NCI-H2196 (cell line): ENCODE measurements around the gene LIN7C.

ENCODE experiments used
- DNase-seq: peaks from one replicate; lab custom pipeline; 2025; ENCODE audit not compliant: unreplicated experiment; lab: John Stamatoyannopoulos, UW

LIN7C gene

GRCh38 chr11:27471589-27472397, 34.8 kb downstream of the LIN7C start:
- peak; percentile 32 for DNase-seq

GRCh38 chr11:27470826-27471588, 35.6 kb downstream of the LIN7C start:
- no peak for DNase-seq

GRCh38 chr11:27470166-27470565, 36.4 kb downstream of the LIN7C start:
- DNase-seq = no peak

GRCh38 chr11:27468995-27469695, 37.4 kb downstream of the LIN7C start:
- DNase-seq = no peak

- peak; percentile 18 for DNase-seq
Observed at GRCh38 chr11:27468209-27468994, 38.2 kb downstream of the LIN7C start.

GRCh38 chr11:27467181-27467913, 39.2 kb downstream of the LIN7C start:
- DNase-seq = no peak

GRCh38 chr11:27466363-27466762, 40.2 kb downstream of the LIN7C start:
- DNase-seq = no peak

- DNase-seq = no peak
Observed at GRCh38 chr11:27465629-27466028, 40.9 kb downstream of the LIN7C start.

- DNase-seq = no peak
Observed at GRCh38 chr11:27464909-27465308, 41.7 kb downstream of the LIN7C start.

GRCh38 chr11:27464289-27464696, 42.3 kb downstream of the LIN7C start:
- DNase-seq = no peak

GRCh38 chr11:27462543-27462942, 44.0 kb downstream of the LIN7C start:
- DNase-seq = no peak

- no peak for DNase-seq
Observed at GRCh38 chr11:27460158-27460978, 46.2 kb downstream of the LIN7C start.

GRCh38 chr11:27459191-27459590, 47.4 kb downstream of the LIN7C start:
- no peak for DNase-seq

GRCh38 chr11:27458182-27458581, 48.4 kb downstream of the LIN7C start:
- DNase-seq = no peak

GRCh38 chr11:27456795-27457329, 49.7 kb downstream of the LIN7C start:
- DNase-seq = no peak

- no peak for DNase-seq
Observed at GRCh38 chr11:27456140-27456794, 50.3 kb downstream of the LIN7C start.

GRCh38 chr11:27455667-27456066, 50.9 kb downstream of the LIN7C start:
- DNase-seq = no peak

GRCh38 chr11:27453701-27454100, 52.9 kb downstream of the LIN7C start:
- DNase-seq = no peak

GRCh38 chr11:27452147-27452546, 54.4 kb downstream of the LIN7C start:
- DNase-seq = no peak
